Glomerular visceral epithelial cell (primary cell): ENCODE data around the gene TFAP2C.

Experiments used
- DNase-seq: peaks from one replicate; pipeline ENCODE4 v3.0.0-alpha.2; 2016; ENCODE audit errors: extremely low spot score

TFAP2C gene

GRCh38 chr20:56628873-56629463 lies at the start of gene TFAP2C:
TFAP2C (plus strand) TSS chr20:56629306; CDS start chr20:56629545, 239 bp downstream.
- no peak for DNase-seq

GRCh38 chr20:56580226-56580625 lies 48.9 kb upstream of the TFAP2C start:
- DNase-seq = no peak

GRCh38 chr20:56581701-56582100 lies 47.4 kb upstream of the TFAP2C start:
- DNase-seq = no peak

GRCh38 chr20:56582542-56582941 lies 46.6 kb upstream of the TFAP2C start:
- no peak for DNase-seq

GRCh38 chr20:56584916-56585315 lies 44.2 kb upstream of the TFAP2C start:
- no peak for DNase-seq

- DNase-seq = no peak
These were observed 41.6 kb upstream of the TFAP2C start for GRCh38 chr20:56587307-56588041.

GRCh38 chr20:56588996-56589395 lies 40.1 kb upstream of the TFAP2C start:
- DNase-seq = no peak

- DNase-seq = no peak
These were observed 39.5 kb upstream of the TFAP2C start for GRCh38 chr20:56589633-56590032.

GRCh38 chr20:56590888-56591287 lies 38.2 kb upstream of the TFAP2C start:
- no peak for DNase-seq

- no peak for DNase-seq
These were observed 36.9 kb upstream of the TFAP2C start for GRCh38 chr20:56592211-56592610.

GRCh38 chr20:56592817-56593216 lies 36.3 kb upstream of the TFAP2C start:
- no peak for DNase-seq

- DNase-seq = no peak
These were observed 33.2 kb upstream of the TFAP2C start for GRCh38 chr20:56595746-56596475.

GRCh38 chr20:56601166-56601565 lies 27.9 kb upstream of the TFAP2C start:
- no peak for DNase-seq

GRCh38 chr20:56604673-56605072 lies 24.4 kb upstream of the TFAP2C start:
- no peak for DNase-seq

GRCh38 chr20:56605261-56605996 lies 23.7 kb upstream of the TFAP2C start:
- DNase-seq = no peak

GRCh38 chr20:56606174-56606945 lies 22.7 kb upstream of the TFAP2C start:
- no peak for DNase-seq

- DNase-seq = no peak
These were observed 21.9 kb upstream of the TFAP2C start for GRCh38 chr20:56607061-56607704.

- DNase-seq = no peak
These were observed 20.7 kb upstream of the TFAP2C start for GRCh38 chr20:56608376-56608775.

- no peak for DNase-seq
These were observed 19.8 kb upstream of the TFAP2C start for GRCh38 chr20:56609321-56609720.

- no peak for DNase-seq
These were observed 19.0 kb upstream of the TFAP2C start for GRCh38 chr20:56610098-56610497.

- DNase-seq = no peak
These were observed 14.9 kb upstream of the TFAP2C start for GRCh38 chr20:56614196-56614595.
